Thymus (tissue), 11 donors: ENCODE data around the gene GIMD1. TPM values are rescaled to one million over a fixed set of nuclear protein-coding genes. Genes with fewer than 3 reads are reported as not detected.

ENCODE experiments used
- DNase-seq, 9 donors: peaks; one replicate each; pipeline ENCODE4 v3.0.0-alpha.2; 2013; ENCODE audit warnings: low spot score in 9 of 9, low read depth in 6 of 9, missing footprints in 1 of 9
- H3K27ac ChIP-seq, 2 donors: one replicate each; pipeline ENCODE4 v1.5.1; 2013; ENCODE audit warnings: control low read depth in 1 of 2, low read depth in 1 of 2, low read length in 1 of 2, mild to moderate bottlenecking in 1 of 2, moderate library complexity in 1 of 2
- H3K27me3 ChIP-seq, 2 donors: one replicate each; pipeline ENCODE4 v1.5.1; 2013; ENCODE audit warnings: low read length in 1 of 2; ENCODE audit not compliant: control insufficient read depth in 2 of 2, insufficient read depth in 1 of 2
- H3K36me3 ChIP-seq, 2 donors: one replicate each; pipeline ENCODE4 v1.5.1; 2013; ENCODE audit warnings: low read length in 1 of 2, mild to moderate bottlenecking in 1 of 2, moderate library complexity in 1 of 2; ENCODE audit not compliant: control insufficient read depth in 2 of 2, insufficient read depth in 2 of 2
- H3K4me1 ChIP-seq, 2 donors: one replicate each; pipeline ENCODE4 v1.5.1; 2013; ENCODE audit warnings: low read length in 2 of 2; ENCODE audit not compliant: control insufficient read depth in 2 of 2, insufficient read depth in 2 of 2
- H3K4me3 ChIP-seq, 2 donors: one replicate each; pipeline ENCODE4 v1.5.1; 2013; ENCODE audit warnings: low read length in 2 of 2, control low read depth in 1 of 2, mild to moderate bottlenecking in 1 of 2
- H3K9me3 ChIP-seq, 2 donors: one replicate each; pipeline ENCODE4 v1.5.1; 2013; ENCODE audit warnings: low read length in 1 of 2, mild to moderate bottlenecking in 1 of 2; ENCODE audit not compliant: control insufficient read depth in 2 of 2, insufficient read depth in 1 of 2
- WGBS: extraction: QIAGEN DNeasy Blood & Tissue Kit; methylation state at CpG from one replicate; pipeline ENCODE4 v1.1.7; 2013; 5-methylcytosine and 5-hydroxymethylcytosine counted together
- polyA plus RNA-seq: library from polyadenylated mRNA; stranded (reverse); fragments of 200-250 nt; gene quantifications from one replicate; pipeline ENCODE4 v1.2.3, GENCODE V29; 2013
- total RNA-seq: library from RNA; stranded (reverse); fragments of 120-200 nt; gene quantifications from one replicate; pipeline ENCODE4 v1.2.4, GENCODE V29; 2013
- donor health status: healthy.

GIMD1 gene
- total and polyA plus RNA-seq, 2 donors, result 0.07 TPM; not detected in 1

- no peak for DNase-seq
- Histone ChIP-seq H3K9me3 (peaks cover 0 to 4% of the 10 kb centered on the region in 2 donors), H3K27me3 (no peaks in the 10 kb centered on the region), H3K27ac (no peak overlapping the region), H3K4me3 (no peak overlapping the region), H3K4me1 (no peaks in the 10 kb centered on the region), H3K36me3 (peaks cover 15 to 48% of the 10 kb centered on the region in 2 donors)
- 97% methylated on average over 4 of the region's 4 CpGs for WGBS
Observed at GRCh38 chr4:106339431-106339830, 29.1 kb downstream of the GIMD1 start.

GRCh38 chr4:106338671-106339070, 29.9 kb downstream of the GIMD1 start:
- Histone ChIP-seq H3K36me3 (peaks cover 15 to 47% of the 10 kb centered on the region in 2 donors), H3K27ac (no peak overlapping the region), H3K4me3 (no peak overlapping the region), H3K9me3 (peaks cover 0 to 4% of the 10 kb centered on the region in 2 donors), H3K4me1 (no peaks in the 10 kb centered on the region), H3K27me3 (no peaks in the 10 kb centered on the region)
- no peak for DNase-seq
- over 99% methylated on average over 3 of the region's 3 CpGs for WGBS

- Histone ChIP-seq H3K4me1 (no peaks in the 10 kb centered on the region), H3K27me3 (no peaks in the 10 kb centered on the region), H3K36me3 (peaks cover 15 to 52% of the 10 kb centered on the region in 2 donors), H3K4me3 (no peak overlapping the region), H3K9me3 (peaks cover 0 to 4% of the 10 kb centered on the region in 2 donors), H3K27ac (no peak overlapping the region)
- DNase-seq, result no peak
Observed at GRCh38 chr4:106337916-106338315, 30.7 kb downstream of the GIMD1 start.

- Histone ChIP-seq H3K36me3 (peaks cover 15 to 61% of the 10 kb centered on the region in 2 donors), H3K4me3 (no peak overlapping the region), H3K27ac (no peak overlapping the region), H3K4me1 (no peaks in the 10 kb centered on the region), H3K27me3 (no peaks in the 10 kb centered on the region), H3K9me3 (peaks cover 0 to 4% of the 10 kb centered on the region in 2 donors)
- 98% methylated on average over 3 of the region's 3 CpGs for WGBS
- DNase-seq, result no peak
Observed at GRCh38 chr4:106336618-106337017, 32.0 kb downstream of the GIMD1 start.

GRCh38 chr4:106334741-106335470, 33.7 kb downstream of the GIMD1 start:
- Histone ChIP-seq H3K9me3 (peaks cover 0 to 4% of the 10 kb centered on the region in 2 donors), H3K36me3 (peaks cover 13 to 66% of the 10 kb centered on the region in 2 donors), H3K4me3 (no peak overlapping the region), H3K27me3 (no peaks in the 10 kb centered on the region), H3K27ac (no peak overlapping the region), H3K4me1 (no peaks in the 10 kb centered on the region)
- 97% methylated on average over 1 of the region's 1 CpG for WGBS
- no peak for DNase-seq

- H3K36me3 ChIP-seq, result peaks cover 9 to 71% of the 10 kb centered on the region in 2 donors
- H3K27me3 ChIP-seq, result no peaks in the 10 kb centered on the region
- H3K27ac ChIP-seq, result no peak overlapping the region
- no peak for DNase-seq
- H3K4me1 ChIP-seq, result no peaks in the 10 kb centered on the region
- peaks cover 0 to 2% of the 10 kb centered on the region in 2 donors for H3K9me3 ChIP-seq
- no peak overlapping the region for H3K4me3 ChIP-seq
- WGBS, result 98% methylated on average over 5 of the region's 5 CpGs
Observed at GRCh38 chr4:106333186-106333585, 35.4 kb downstream of the GIMD1 start.

- Histone ChIP-seq H3K27ac (no peak overlapping the region), H3K9me3 (no peaks in the 10 kb centered on the region), H3K4me1 (no peaks in the 10 kb centered on the region), H3K36me3 (peaks cover 8 to 53% of the 10 kb centered on the region in 2 donors), H3K4me3 (no peak overlapping the region), H3K27me3 (no peaks in the 10 kb centered on the region)
- 75% methylated on average over 1 of the region's 1 CpG for WGBS
- DNase-seq, result peak in 7 of 9 donors; percentile 1 to 51 (median 20)
Observed at GRCh38 chr4:106329041-106329618, 39.4 kb downstream of the GIMD1 start.

GRCh38 chr4:106325800-106326199, 42.8 kb downstream of the GIMD1 start:
- Histone ChIP-seq H3K4me3 (no peak overlapping the region), H3K27ac (no peak overlapping the region), H3K27me3 (no peaks in the 10 kb centered on the region), H3K9me3 (no peaks in the 10 kb centered on the region), H3K4me1 (no peaks in the 10 kb centered on the region), H3K36me3 (peaks cover 13 to 33% of the 10 kb centered on the region in 2 donors)
- DNase-seq, result no peak

GRCh38 chr4:106323119-106323518, 45.5 kb downstream of the GIMD1 start:
- Histone ChIP-seq H3K4me1 (no peaks in the 10 kb centered on the region), H3K36me3 (peaks cover 10 to 17% of the 10 kb centered on the region in 2 donors), H3K9me3 (no peaks in the 10 kb centered on the region)

More at GRCh38 chr4:106323119-106323518, 45.5 kb downstream of the GIMD1 start:
- Histone ChIP-seq H3K27ac (no peak overlapping the region), H3K4me3 (no peak overlapping the region), H3K27me3 (no peaks in the 10 kb centered on the region)
- no peak for DNase-seq
